Activated CD4-positive, alpha-beta T cell treated with anti-CD3 and anti-CD28 coated beads for 48 hours (primary cell): ENCODE results near the gene MKS1.

Experiments
- DNase-seq: peaks from one replicate; pipeline ENCODE4 v3.0.0-alpha.2; 2020

MKS1 gene

GRCh38 chr17:58219007-58219788, at the start of gene MKS1:
MKS1 (minus strand) TSS chr17:58219255; CDS start chr17:58219230, 25 bp downstream.
- DNase-seq: peak; percentile 97

DNA sequence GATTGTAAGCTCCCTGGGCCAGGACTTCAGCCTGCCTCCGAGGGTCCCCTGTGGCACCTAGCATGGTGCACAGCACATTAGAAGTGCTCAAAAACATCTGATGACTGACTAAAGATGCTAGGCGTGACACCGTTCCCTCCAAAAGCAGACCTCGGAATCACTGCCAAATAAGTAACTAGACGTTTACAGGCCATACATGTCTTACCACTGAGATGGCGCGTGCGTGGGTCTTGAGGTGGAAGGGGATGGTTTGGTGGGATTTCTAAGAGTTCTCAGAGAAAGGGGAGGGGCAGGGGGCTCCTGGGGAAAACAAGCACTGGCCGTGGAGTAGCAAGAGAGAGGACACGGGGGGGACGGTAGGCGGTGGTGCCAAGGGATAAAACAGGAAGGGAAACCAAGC, 49.3 kb upstream of the MKS1 start:
- no peak for DNase-seq

GRCh38 chr17:58267347-58268324, 48.6 kb upstream of the MKS1 start:
- no peak for DNase-seq

- DNase-seq: no peak
These were observed 47.1 kb upstream of the MKS1 start for GRCh38 chr17:58265902-58266875.

DNA sequence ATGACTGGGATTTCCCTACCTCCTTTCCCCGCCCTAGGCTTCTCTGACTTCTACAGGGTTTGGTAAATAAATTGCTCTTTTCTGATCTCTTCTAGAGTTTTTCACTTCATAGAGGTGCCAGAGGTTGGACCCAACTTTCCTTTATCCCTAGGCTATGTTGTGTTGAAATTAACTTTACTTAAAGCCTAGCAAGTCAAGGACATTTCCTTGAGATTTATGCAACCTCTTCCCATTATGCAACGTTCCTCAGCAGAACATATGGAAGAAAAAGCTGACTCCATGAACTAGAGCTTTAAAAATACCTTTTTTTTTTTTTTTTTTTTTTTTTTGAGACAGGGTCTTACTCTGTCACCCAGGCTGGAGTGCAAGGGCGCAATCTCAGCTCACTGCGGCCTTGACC, 46.2 kb upstream of the MKS1 start:
- no peak for DNase-seq

GRCh38 chr17:58264407-58265103, 45.5 kb upstream of the MKS1 start:
- no peak for DNase-seq

DNA sequence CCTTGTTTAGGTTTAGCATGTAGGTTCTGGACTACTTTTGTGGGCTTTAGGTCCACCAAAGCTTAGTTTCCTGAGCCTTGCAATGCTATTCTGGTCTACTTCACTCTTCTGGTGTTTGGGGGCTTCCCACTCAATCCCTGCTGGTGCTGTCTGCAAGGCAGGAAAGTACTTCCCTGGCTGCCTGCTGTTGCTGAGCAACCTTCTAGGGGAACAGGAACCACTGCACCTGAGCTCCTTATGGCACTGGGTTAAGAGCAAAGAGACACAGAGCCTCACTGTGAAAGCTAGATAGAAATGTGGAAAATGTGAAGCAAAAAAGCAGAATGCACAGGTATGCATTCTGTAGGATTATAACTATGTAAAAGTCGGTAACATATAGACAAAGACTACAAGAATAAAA, 44.7 kb upstream of the MKS1 start:
- DNase-seq: no peak

GRCh38 chr17:58262149-58262548, 43.1 kb upstream of the MKS1 start:
- DNase-seq: no peak

- no peak for DNase-seq
These were observed 35.7 kb upstream of the MKS1 start for GRCh38 chr17:58254803-58255202.

DNA sequence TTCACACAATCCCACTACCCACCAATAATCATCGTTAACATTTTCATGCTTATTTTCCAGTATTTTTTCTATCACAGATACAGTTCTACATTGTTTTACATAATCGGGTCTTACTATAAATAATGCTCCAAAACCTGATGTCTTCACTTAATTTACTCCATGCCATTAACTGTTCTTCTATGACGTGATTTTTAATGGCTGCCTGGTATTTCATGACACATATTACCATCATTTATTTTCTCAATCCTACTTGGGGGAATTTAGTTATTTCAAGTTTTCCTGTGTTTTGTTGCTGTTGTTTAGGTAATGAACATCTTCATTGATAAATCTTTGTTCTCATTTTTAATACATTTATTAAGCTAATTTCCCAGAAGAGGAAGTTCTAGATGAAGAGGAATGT, 34.0 kb upstream of the MKS1 start:
- DNase-seq: no peak

- DNase-seq: no peak
These were observed 33.1 kb upstream of the MKS1 start for GRCh38 chr17:58252141-58252540.

DNA sequence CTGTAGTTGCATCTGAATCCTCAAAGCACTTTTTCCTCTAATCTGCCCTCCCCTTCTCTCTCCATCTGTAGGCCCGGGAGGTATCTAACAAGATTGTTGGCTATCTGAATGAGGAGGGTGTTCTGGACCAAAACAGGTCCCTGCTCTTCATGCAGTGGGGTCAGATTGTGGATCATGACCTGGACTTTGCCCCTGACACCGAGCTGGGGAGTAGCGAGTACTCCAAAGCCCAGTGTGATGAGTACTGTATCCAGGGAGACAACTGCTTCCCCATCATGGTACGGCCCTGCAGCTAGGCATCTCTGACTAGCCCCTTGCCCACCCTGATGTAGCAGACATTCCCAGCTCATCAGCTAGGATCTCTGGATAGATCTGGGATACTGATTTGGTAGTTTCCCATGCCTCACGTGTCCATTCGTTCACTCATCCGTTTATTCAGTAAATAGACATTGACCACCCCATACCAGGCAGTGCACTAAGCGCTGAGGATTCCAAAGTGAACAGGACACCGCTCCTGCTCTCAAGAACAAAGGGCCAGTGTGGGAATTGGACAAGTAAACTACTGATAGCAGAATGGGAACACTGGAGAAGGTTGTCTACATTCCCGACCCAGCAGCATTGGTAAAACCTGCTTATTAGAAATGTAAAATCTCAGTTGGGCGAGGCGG, 31.4 kb upstream of the MKS1 start:
- no peak for DNase-seq

- DNase-seq: peak; percentile 82
These were observed 30.4 kb upstream of the MKS1 start for GRCh38 chr17:58249270-58250133.

DNA sequence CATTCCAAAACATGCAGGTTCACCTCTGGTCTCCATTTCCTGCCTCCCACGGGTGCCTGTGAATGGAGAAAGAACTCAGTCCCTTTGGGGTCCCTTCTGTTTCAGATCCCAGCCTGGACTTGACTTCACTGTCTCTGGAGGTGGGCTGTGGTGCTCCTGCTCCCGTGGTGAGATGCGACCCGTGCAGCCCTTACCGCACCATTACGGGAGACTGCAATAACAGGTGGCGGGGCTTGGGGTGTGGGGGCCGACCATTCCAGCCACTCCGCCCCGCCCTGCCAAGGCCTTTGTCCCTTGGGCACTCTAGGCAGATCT, 29.9 kb upstream of the MKS1 start:
- DNase-seq: no peak

- DNase-seq: no peak
These were observed 28.7 kb upstream of the MKS1 start for GRCh38 chr17:58247511-58248363.

- no peak for DNase-seq
These were observed 27.7 kb upstream of the MKS1 start for GRCh38 chr17:58246781-58247180.

- no peak for DNase-seq
These were observed 27.2 kb upstream of the MKS1 start for GRCh38 chr17:58246104-58246740.

DNA sequence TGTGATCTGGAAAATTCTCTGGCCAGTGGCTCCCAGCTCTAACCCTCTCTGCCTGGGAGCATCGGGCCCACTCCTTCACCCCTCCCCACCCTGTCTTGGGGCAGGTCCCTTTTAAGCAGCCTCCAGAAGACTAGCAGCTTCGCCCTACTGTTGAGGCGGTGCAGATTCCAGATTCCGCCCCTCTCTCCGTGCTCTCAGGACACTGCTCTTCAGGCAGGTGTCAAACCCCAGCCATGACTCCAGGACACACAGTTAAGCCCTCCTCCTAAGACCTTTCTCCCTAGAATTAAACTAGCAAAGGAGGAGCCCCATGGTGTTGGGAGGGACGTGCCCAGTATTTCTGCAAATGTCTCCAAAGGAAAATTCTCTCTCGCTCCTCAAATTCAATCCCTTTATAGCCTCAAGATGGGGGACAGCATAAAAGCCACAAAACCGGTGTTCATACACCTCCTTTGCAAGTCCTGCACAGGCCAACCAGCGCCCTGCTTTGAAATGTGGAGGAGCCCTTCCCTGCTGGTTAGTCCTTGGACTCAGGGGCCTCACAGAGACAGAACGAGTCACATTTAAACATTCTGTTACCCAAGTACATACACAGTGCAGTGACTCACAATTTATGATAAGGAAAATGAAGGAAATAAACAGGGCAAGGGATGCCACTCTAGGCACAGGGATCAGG, 26.5 kb upstream of the MKS1 start:
- no peak for DNase-seq

DNA sequence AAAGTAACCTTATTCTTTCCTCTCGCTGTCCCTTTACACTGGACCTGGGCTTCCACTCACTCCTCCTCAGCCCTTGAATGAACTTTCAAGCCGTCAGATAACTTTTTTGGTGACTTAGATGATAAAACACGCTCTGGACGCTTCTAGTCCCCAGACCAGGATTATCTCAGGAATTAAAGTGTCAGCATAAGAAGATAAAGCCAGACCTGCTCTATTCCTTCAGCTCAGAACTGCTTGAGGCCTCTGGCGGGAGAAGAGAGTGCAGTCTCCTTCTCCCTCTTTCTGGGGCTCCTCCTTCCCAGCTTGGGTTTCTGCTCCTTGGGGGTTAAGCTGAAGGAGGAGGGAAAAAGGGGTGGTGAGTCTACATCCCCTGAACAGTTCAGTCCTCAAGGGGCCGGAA, 25.9 kb upstream of the MKS1 start:
- DNase-seq: no peak
